GM12878 (cell line): ENCODE results near the gene MTRR. TPM values are rescaled to one million over a fixed set of nuclear protein-coding genes. Genes with fewer than 3 reads are reported as not detected.

ENCODE experiments used
- ATAC-seq: fragments of 200-7000 bp; cut with Tn5 transposase; 3 replicates; pipeline ENCODE4 v1.9.1; 2020; ENCODE audit warnings: mild to moderate bottlenecking, moderate library complexity
- BruUV-seq: library from RNA; stranded (reverse); fragments of 400-500 nt; replicated peaks from 2 replicates; lab custom pipeline; 2021; lab: Mats Ljungman, UMichigan
- CTCF ChIA-PET: fragments of 300-600 bp; sonication (Branson Sonifier 250); formaldehyde crosslinking; extraction: SDS; loops from one replicate; lab custom pipeline; 2021; ENCODE audit warnings: inconsistent platforms; lab: Yijun Ruan, JAX
- POLR2A ChIA-PET: fragments of 350-600 bp; formaldehyde crosslinking; extraction: SDS; loops from one replicate; lab custom pipeline; 2021; ENCODE audit warnings: inconsistent platforms; lab: Charles Lee
- RAD21 ChIA-PET: fragments of 300-600 bp; sonication (Branson Sonifier 250); formaldehyde crosslinking; loops from one replicate; lab custom pipeline; 2023; ENCODE audit warnings: antibody characterized with exemption; ENCODE audit not compliant: unreplicated experiment; lab: Charles Lee
- SMC1A ChIA-PET: fragments of 300-600 bp; sonication (Branson Sonifier 250); formaldehyde crosslinking; loops from one replicate; lab custom pipeline; 2023; ENCODE audit not compliant: unreplicated experiment, uncharacterized antibody; lab: Charles Lee
- DNase-seq: peaks from one replicate; pipeline ENCODE4 v3.0.0-alpha.2; 2011; ENCODE audit warnings: low read depth, low spot score
- FAIRE-seq: peaks from 3 replicates; lab custom pipeline; 2011; peaks lifted over from hg19 to GRCh38; lab: Jason Lieb, UNC
- H2AFZ ChIP-seq: 2 replicates; pipeline ENCODE4 v1.6.0; 2011; ENCODE audit warnings: low read depth, low read length, control low read depth; ENCODE audit not compliant: control insufficient read depth
- H3K27ac ChIP-seq: 2 replicates; pipeline ENCODE4 v1.5.1; 2011; ENCODE audit warnings: control low read depth; ENCODE audit not compliant: control insufficient read depth, insufficient read depth
- H3K27me3 ChIP-seq, 2 experiments: replicated peaks in 1 of 2; 2 replicates each; pipeline versions ENCODE4 v1.6.0 to v1.6.1; 2011; ENCODE audit warnings: low read length in 1 of 2; ENCODE audit not compliant: control insufficient read depth in 2 of 2, insufficient read depth in 2 of 2
- H3K36me3 ChIP-seq, 2 experiments: 2 replicates each; pipeline ENCODE4 v1.5.1; 2011; ENCODE audit warnings: low read length in 1 of 2; ENCODE audit not compliant: control insufficient read depth in 2 of 2, insufficient read depth in 2 of 2
- H3K4me1 ChIP-seq: 2 replicates; pipeline ENCODE4 v1.6.1; 2011; ENCODE audit warnings: mild to moderate bottlenecking, low read length, moderate library complexity, mixed read lengths; ENCODE audit not compliant: control insufficient read depth, insufficient read depth
- H3K4me2 ChIP-seq: 2 replicates; pipeline ENCODE4 v1.6.0; 2011; ENCODE audit warnings: control low read depth; ENCODE audit not compliant: control insufficient read depth, insufficient read depth
- H3K4me3 ChIP-seq: fragments of 200-600 bp; sonication (generic); 2 replicates; pipeline ENCODE4 v1.5.1; 2016
- H3K79me2 ChIP-seq: 2 replicates; pipeline ENCODE4 v1.6.0; 2011; ENCODE audit warnings: low read length; ENCODE audit not compliant: control insufficient read depth, insufficient read depth
- H3K9ac ChIP-seq: 2 replicates; pipeline ENCODE4 v1.8.0; 2011; ENCODE audit warnings: low read length, control low read depth, mixed read lengths; ENCODE audit not compliant: control insufficient read depth, insufficient read depth
- H3K9me3 ChIP-seq: replicated peaks from 3 replicates; pipeline ENCODE4 v1.5.1; 2011; ENCODE audit warnings: mild to moderate bottlenecking, low read length; ENCODE audit not compliant: control insufficient read depth, insufficient read depth
- H4K20me1 ChIP-seq: 2 replicates; pipeline ENCODE4 v1.6.0; 2011; ENCODE audit not compliant: control insufficient read depth, insufficient read depth
- BACH1 ChIP-seq: fragments of 450-650 bp; IDR thresholded peaks from 2 replicates; pipeline ENCODE4 v1.6.1; 2017; ENCODE audit warnings: mild to moderate bottlenecking, borderline replicate concordance
- BCLAF1 ChIP-seq: fragments of 450-650 bp; IDR thresholded peaks from 2 replicates; pipeline ENCODE4 v1.6.1; 2017; ENCODE audit warnings: antibody characterized with exemption, mild to moderate bottlenecking, moderate library complexity
- CEBPB ChIP-seq, 2 experiments: fragments of 150-350 bp in 1 of 2; IDR thresholded peaks; 2 replicates each; pipeline ENCODE4 v1.6.1; 2012 to 2014; ENCODE audit warnings: low read depth in 2 of 2, low read length in 2 of 2, borderline replicate concordance in 1 of 2, inconsistent platforms in 1 of 2
- DPF2 ChIP-seq: fragments of 450-650 bp; IDR thresholded peaks from 2 replicates; pipeline ENCODE4 v1.6.1; 2017; ENCODE audit warnings: mild to moderate bottlenecking
- ETV6 ChIP-seq, 2 experiments: fragments of 450-650 bp in 1 of 2; IDR thresholded peaks in 1 of 2; conservative IDR thresholded peaks in 1 of 2; 2 replicates each; pipeline ENCODE4 v1.6.1; 2014; ENCODE audit warnings: antibody characterized with exemption in 1 of 2, borderline replicate concordance in 1 of 2, low read depth in 1 of 2, mild to moderate bottlenecking in 1 of 2, moderate library complexity in 1 of 2
- MAX ChIP-seq: IDR thresholded peaks from 2 replicates; pipeline ENCODE4 v1.6.1; 2012; ENCODE audit warnings: low read depth, low read length, improper control_type of control experiment
- MLLT1 ChIP-seq: fragments of 450-650 bp; IDR thresholded peaks from 2 replicates; pipeline ENCODE4 v1.6.1; 2016; ENCODE audit warnings: mild to moderate bottlenecking
- NFIC ChIP-seq: IDR thresholded peaks from 2 replicates; pipeline ENCODE4 v1.6.1; 2012; ENCODE audit warnings: low read depth, mild to moderate bottlenecking, inconsistent platforms, low read length, moderate library complexity
- PAX5 ChIP-seq: IDR thresholded peaks from 2 replicates; pipeline ENCODE4 v1.6.1; 2011; ENCODE audit warnings: low read depth, low read length, borderline replicate concordance
- POLR2A ChIP-seq: IDR thresholded peaks from 2 replicates; pipeline ENCODE4 v1.6.1; 2011; ENCODE audit warnings: low read depth, mild to moderate bottlenecking, low read length
- RAD21 ChIP-seq: IDR thresholded peaks from 2 replicates; pipeline ENCODE4 v1.6.1; 2011; ENCODE audit warnings: mild to moderate bottlenecking, low read depth, low read length, moderate library complexity; ENCODE audit not compliant: insufficient read depth
- RUNX3 ChIP-seq: IDR thresholded peaks from 2 replicates; pipeline ENCODE4 v1.6.1; 2012; ENCODE audit warnings: low read length, inconsistent platforms
- SIX5 ChIP-seq: IDR thresholded peaks from 2 replicates; pipeline ENCODE4 v1.6.1; 2011; ENCODE audit warnings: mild to moderate bottlenecking, low read depth, low read length, moderate library complexity; ENCODE audit not compliant: severe bottlenecking
- SUPT20H ChIP-seq: IDR thresholded peaks from 2 replicates; pipeline ENCODE4 v1.6.1; 2011; ENCODE audit warnings: low read depth, mild to moderate bottlenecking, low read length, moderate library complexity, borderline replicate concordance; ENCODE audit not compliant: control insufficient read depth
- TARDBP ChIP-seq: IDR thresholded peaks from 2 replicates; pipeline ENCODE4 v1.6.1; 2016; ENCODE audit warnings: borderline replicate concordance
- ZBTB33 ChIP-seq: fragments of 450-650 bp; IDR thresholded peaks from 2 replicates; pipeline ENCODE4 v1.6.1; 2017; ENCODE audit warnings: mild to moderate bottlenecking
- WGBS: methylation state at CpG from one replicate; pipeline ENCODE4 v1.1.6; 2016; ENCODE audit warnings: low lambda C conversion rate; ENCODE audit not compliant: insufficient replicate concordance, insufficient coverage; ENCODE audit errors: missing lambda C conversion rate; 5-methylcytosine and 5-hydroxymethylcytosine counted together
- in situ Hi-C: fragments of 300-500 bp; cut with MboI; formaldehyde crosslinking; loops from 9 replicates; pipeline ENCODE4 v1.14.3; 2018; ENCODE audit warnings: mixed read lengths
- intact Hi-C: fragments of 100-400 bp; cut with micrococcal nuclease; formaldehyde crosslinking; loops from one replicate; pipeline ENCODE4 v1.14.2; 2022; ENCODE audit not compliant: unreplicated experiment
- polyA plus RNA-seq, 11 experiments: library from polyadenylated mRNA; depleted of rRNA in 4 of 11; unstranded in 6 of 11; stranded (reverse) in 5 of 11; fragments of >200 nt; fragmentation: Nextera tagmentation in 4 of 11; fragmentation: Illumina TruSeq in 1 of 11; extraction: Ambion mirVana in 4 of 11; extraction: Trizol in 1 of 11; gene quantifications; 1 replicate in 1 of 11; 2 replicates in 10 of 11; pipeline versions ENCODE4 v1.2.1 to v1.2.3, GENCODE V29; 2011 to 2016; ENCODE audit warnings: inconsistent platforms in 2 of 11, missing spikeins in 2 of 11, low read depth in 1 of 11
- total RNA-seq, 4 experiments: library from RNA; depleted of rRNA in 3 of 4; stranded (reverse); fragments of >200 nt in 3 of 4; fragmentation: Illumina TruSeq in 1 of 4; extraction: Trizol in 1 of 4; gene quantifications; 2 replicates each; pipeline versions ENCODE4 v1.2.1 to v1.2.3, GENCODE V29; 2013 to 2021

The MTRR gene
- total and polyA plus RNA-seq, 10 of the 15 experiments (the other 5 are each of a cell fraction or from before 2014, with no cell fraction given), result 13.8 to 76.9 (median 38.0) TPM

- no peak for TF ChIP-seq BCLAF1
- TF ChIP-seq POLR2A, result no peak
- no peak for TF ChIP-seq PAX5
- no peak for TF ChIP-seq DPF2
- TF ChIP-seq ETV6 (conservative IDR thresholded peaks at IDR 0.05 in 1 of 2, IDR thresholded peaks at IDR 0.05 in 1 of 2; ENCODE audit: borderline replicate concordance in 1 of 2, low read depth in 1 of 2), result no peak
- no peak for TF ChIP-seq TARDBP
Measured at GRCh38 chr5:7871653-7872052, 2.7 kb downstream of the MTRR start (continued).

- RAD21 ChIA-PET, result interaction anchor here (0.9 to 1.6 kb wide), 2 partner anchors 14 to 38 kb away, joined by 3 to 9 read pairs; no protein-coding TSS in a partner anchor
- in situ Hi-C loops, result no loop called here
- Histone ChIP-seq H3K79me2 (peaks cover 68% of the 10 kb centered on the region), H3K4me3 (peak overlapping the region; percentile 47; the same call in 1 of the 2 replicates), H3K9me3 (no peaks in the 10 kb centered on the region), H3K4me2 (peak overlapping the region; percentile 90), H3K9ac (peak overlapping the region; percentile 42; the same call in 1 of the 2 replicates), H2AFZ (no peak overlapping the region), H4K20me1 (no peaks in the 10 kb centered on the region), H3K36me3 (peaks cover 2 to 8% of the 10 kb centered on the region in 2 experiments; a peak in 3 of 4 replicates), H3K27ac (peak overlapping the region; percentile 24; the same call in 1 of the 2 replicates), H3K4me1 (peaks cover 45% of the 10 kb centered on the region), H3K27me3 (no peaks in the 10 kb centered on the region)
- BruUV-seq, result no TSS peak
- no peak for DNase-seq
- SMC1A ChIA-PET, result interaction anchor here (1.0 to 2.2 kb wide), 3 partner anchors 13 to 33 kb away, joined by 3 to 17 read pairs (median 3); no protein-coding TSS in a partner anchor
- no peak for ATAC-seq
- intact Hi-C loops, result no loop called here
- CTCF ChIA-PET, result interaction anchor here (1.1 to 9.9 kb wide), 4 partner anchors 13 to 235 kb away, joined by 3 to 92 read pairs (median 3); no protein-coding TSS in a partner anchor
- WGBS, result 30% methylated on average over 4 of the region's 4 CpGs
- FAIRE-seq, result no peak
- POLR2A ChIA-PET, result no interaction called here
- no peak for TF ChIP-seq DPF2
- TF ChIP-seq RAD21, result no peak
- TF ChIP-seq RUNX3, result no peak
- no peak for TF ChIP-seq SIX5
- TF ChIP-seq CEBPB (IDR thresholded peaks at IDR 0.05; ENCODE audit: borderline replicate concordance in 1 of 2, low read depth in 2 of 2, low read length in 2 of 2), result no peak
- TF ChIP-seq MAX, result no peak
- TF ChIP-seq SUPT20H, result no peak
- no peak for TF ChIP-seq NFIC
- TF ChIP-seq ZBTB33, result no peak
- TF ChIP-seq BACH1, result no peak
- TF ChIP-seq MLLT1, result no peak
Measured at GRCh38 chr5:7872517-7873130, 3.7 kb downstream of the MTRR start.
